Natural killer cell treated with Interleukin-12 subunit alpha and Interleukin-12 subunit beta and Interleukin-15 and Interleukin-18, amount 100 ng/mL, for 72 hours (primary cell): Measurements from ENCODE around the gene FBXO24. TPM values are rescaled to one million over a fixed set of nuclear protein-coding genes. Genes with fewer than 3 reads are reported as not detected.
"Not testable (repeated sequence)": the region's sequence is repeated elsewhere in the genome, so short reads cannot be mapped to it uniquely, and the experiment has no call there.

ENCODE experiments used
- ATAC-seq, 2 donors: fragments of 150-1000 bp; cut with Tn5 transposase in 1 of 2; sonication (Bioruptor Pico), chemical (Tn5 transposase) in 1 of 2; 2 replicates each; pipeline ENCODE4 v1.10.0; 2021
- DNase-seq: peaks from one replicate; pipeline ENCODE4 v3.0.0; 2022; ENCODE audit warnings: low spot score
- H3K27ac Mint-ChIP-seq, 2 donors: 1 replicate in 1 of 2; 2 replicates in 1 of 2; pipeline ENCODE4 v1.8.0; 2022; ENCODE audit warnings: mixed read lengths in 2 of 2, mild to moderate bottlenecking in 1 of 2, moderate library complexity in 1 of 2
- H3K27me3 Mint-ChIP-seq, 2 donors: 1 replicate in 1 of 2; 2 replicates in 1 of 2; pipeline ENCODE4 v1.8.0; 2022; ENCODE audit warnings: mixed read lengths in 2 of 2
- H3K36me3 Mint-ChIP-seq: one replicate; pipeline ENCODE4 v1.8.0; 2022; ENCODE audit warnings: mixed read lengths
- H3K4me1 Mint-ChIP-seq, 2 donors: 1 replicate in 1 of 2; 2 replicates in 1 of 2; pipeline ENCODE4 v1.8.0; 2022; ENCODE audit warnings: low read depth in 2 of 2, mixed read lengths in 2 of 2, mild to moderate bottlenecking in 1 of 2
- H3K4me3 Mint-ChIP-seq: one replicate; pipeline ENCODE4 v1.8.0; 2022; ENCODE audit warnings: mixed read lengths
- H3K9me3 Mint-ChIP-seq: 2 replicates; pipeline ENCODE4 v1.8.0; 2022; ENCODE audit warnings: mixed read lengths
- total RNA-seq, 2 donors: library from RNA; stranded (reverse); gene quantifications; one replicate each; pipeline ENCODE4 v1.2.3, GENCODE V29; 2022

FBXO24 gene
- total RNA-seq, 2 donors from 2014 or later = 0.21 TPM; not detected in 1

GRCh38 chr7:100563809-100564400, 22.2 kb upstream of the FBXO24 start:
- Mint-ChIP-seq H3K4me3 (no peak overlapping the region), H3K4me1 (peaks cover 10 to 12% of the 10 kb centered on the region in 2 donors), H3K9me3 (no peaks in the 10 kb centered on the region), H3K27ac (peak overlapping the region in 1 of 2 donors; percentile 70), H3K27me3 (no peaks in the 10 kb centered on the region), H3K36me3 (no peaks in the 10 kb centered on the region)
- peak; percentile 84 for DNase-seq
- ATAC-seq = peak; percentile 65 to 77

GRCh38 chr7:100564405-100564804, 21.7 kb upstream of the FBXO24 start:
- not testable (repeated sequence) for H3K36me3 Mint-ChIP-seq, H3K27me3 Mint-ChIP-seq, ATAC-seq, H3K9me3 Mint-ChIP-seq, H3K4me3 Mint-ChIP-seq, DNase-seq
- Mint-ChIP-seq H3K4me1 (peaks cover 15 to 16% of the 10 kb centered on the region in 2 donors), H3K27ac (peak overlapping the region in 1 of 2 donors; percentile 70)

- no peaks in the 10 kb centered on the region for H3K27me3 Mint-ChIP-seq
- H3K4me3 Mint-ChIP-seq = no peak overlapping the region
- H3K36me3 Mint-ChIP-seq = no peaks in the 10 kb centered on the region
- peaks cover 16 to 17% of the 10 kb centered on the region in 2 donors for H3K4me1 Mint-ChIP-seq
- DNase-seq (no peak), ATAC-seq (no peak)
- no peaks in the 10 kb centered on the region for H3K9me3 Mint-ChIP-seq
- no peak overlapping the region for H3K27ac Mint-ChIP-seq
Measured at GRCh38 chr7:100565133-100565571, 21.0 kb upstream of the FBXO24 start.

DNA sequence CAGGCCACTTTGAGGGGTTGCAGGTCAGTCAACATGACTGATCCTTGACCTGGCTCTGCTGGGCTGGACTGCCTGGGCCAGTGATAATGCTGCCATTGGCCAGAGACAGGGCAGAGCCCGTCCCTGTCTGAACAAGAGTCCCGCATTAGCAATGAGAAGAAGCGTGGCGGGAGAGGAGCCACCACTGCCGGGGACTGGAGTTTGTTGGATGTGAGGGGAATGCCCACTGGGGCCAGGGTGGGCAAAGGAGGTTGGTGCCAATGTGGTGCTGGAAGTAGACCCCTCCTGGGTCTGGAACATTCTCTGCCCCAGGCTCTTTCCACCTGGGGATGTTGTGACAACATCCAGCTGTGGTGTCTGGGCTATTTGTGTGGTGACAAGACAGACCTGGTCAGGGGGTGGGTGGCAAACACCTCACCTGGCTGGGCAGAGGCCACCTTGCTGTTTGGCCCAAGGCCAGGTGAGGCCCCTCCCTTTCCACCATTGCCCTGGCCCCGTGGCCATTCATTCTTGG, 20.1 kb upstream of the FBXO24 start:
- DNase-seq (peak; percentile 52), ATAC-seq (no peak)
- Mint-ChIP-seq H3K4me1 (peaks cover 16 to 17% of the 10 kb centered on the region in 2 donors), H3K9me3 (no peaks in the 10 kb centered on the region), H3K27me3 (no peaks in the 10 kb centered on the region), H3K36me3 (no peaks in the 10 kb centered on the region), H3K4me3 (no peak overlapping the region), H3K27ac (no peak overlapping the region)

DNA sequence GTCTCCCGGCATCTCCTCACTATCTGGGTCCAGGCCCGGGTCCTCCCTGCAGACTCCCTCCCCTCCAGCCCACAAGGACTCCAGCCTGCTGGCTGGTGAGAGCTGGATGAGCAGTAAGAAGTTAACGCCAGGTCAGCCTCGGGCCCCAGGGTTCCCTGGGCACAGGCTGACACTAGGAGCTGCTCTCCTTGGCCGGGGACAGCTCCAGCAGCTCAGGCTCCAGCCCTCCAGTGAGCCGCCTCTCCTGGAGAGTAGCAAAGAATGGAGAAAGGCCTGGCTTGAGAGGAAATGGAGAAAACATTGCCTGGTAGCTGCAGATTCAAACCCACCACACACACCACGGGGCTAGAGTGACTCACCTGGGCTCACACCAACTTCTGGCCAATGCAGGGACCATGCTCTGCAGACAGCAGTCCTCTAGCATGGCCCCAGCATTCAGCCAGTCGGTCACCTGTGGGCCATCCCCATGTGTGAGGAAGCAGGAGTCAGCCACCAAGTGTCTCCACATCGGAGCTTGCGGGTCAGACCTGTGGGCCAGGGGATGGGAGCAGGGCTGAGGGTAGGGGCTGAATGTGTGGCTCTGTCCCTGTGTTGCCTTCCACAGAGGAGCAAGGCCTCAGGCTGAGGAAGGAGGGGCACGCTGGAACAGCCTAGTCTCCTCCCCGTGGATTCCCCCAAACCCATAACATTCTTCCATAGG, 18.9 kb upstream of the FBXO24 start:
- H3K4me3 Mint-ChIP-seq = no peak overlapping the region
- peak; percentile 28 for DNase-seq
- no peak overlapping the region for H3K27ac Mint-ChIP-seq
- no peaks in the 10 kb centered on the region for H3K36me3 Mint-ChIP-seq
- ATAC-seq = peak in 1 of 2 donors; percentile 3
- no peaks in the 10 kb centered on the region for H3K9me3 Mint-ChIP-seq
- no peaks in the 10 kb centered on the region for H3K27me3 Mint-ChIP-seq
- H3K4me1 Mint-ChIP-seq = peaks cover 16 to 17% of the 10 kb centered on the region in 2 donors

DNA sequence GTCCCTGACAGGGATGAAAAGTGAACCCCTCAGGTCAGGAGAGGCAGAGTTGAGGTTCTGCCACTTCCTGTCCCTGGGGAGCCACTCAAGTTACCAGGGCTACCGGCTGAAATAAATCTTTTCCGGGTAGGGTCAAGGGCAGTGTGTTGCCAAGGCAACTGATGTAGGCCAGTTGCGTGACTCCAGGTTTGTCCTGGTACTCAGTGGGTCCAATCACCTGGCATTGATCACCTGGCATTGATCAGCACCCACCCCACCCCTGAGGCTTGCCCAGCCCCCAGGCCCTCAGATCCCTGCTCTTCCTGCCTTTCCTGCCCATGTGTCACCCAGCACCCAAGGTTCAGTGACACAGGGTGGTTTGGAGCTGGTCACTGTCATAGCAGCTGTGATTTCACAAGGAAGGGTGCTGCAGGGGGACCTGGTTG, 18.4 kb upstream of the FBXO24 start:
- DNase-seq (peak; percentile 50), ATAC-seq (no peak)
- H3K27me3 Mint-ChIP-seq = no peaks in the 10 kb centered on the region
- no peaks in the 10 kb centered on the region for H3K9me3 Mint-ChIP-seq
- H3K27ac Mint-ChIP-seq = no peak overlapping the region
- H3K36me3 Mint-ChIP-seq = no peaks in the 10 kb centered on the region
- H3K4me1 Mint-ChIP-seq = peaks cover 16 to 17% of the 10 kb centered on the region in 2 donors
- H3K4me3 Mint-ChIP-seq = no peak overlapping the region

- Mint-ChIP-seq H3K4me1 (peaks cover 16 to 17% of the 10 kb centered on the region in 2 donors), H3K27me3 (no peaks in the 10 kb centered on the region), H3K9me3 (no peaks in the 10 kb centered on the region), H3K27ac (peak overlapping the region; percentile 36 to 56), H3K36me3 (no peaks in the 10 kb centered on the region), H3K4me3 (no peak overlapping the region)
- DNase-seq (peak; percentile 53), ATAC-seq (no peak)
Measured at GRCh38 chr7:100568176-100568895, 17.8 kb upstream of the FBXO24 start.

GRCh38 chr7:100568896-100569844, 17.0 kb upstream of the FBXO24 start:
- peak overlapping the region; percentile 36 to 56 for H3K27ac Mint-ChIP-seq
- peak; percentile 34 to 52 for ATAC-seq
- no peaks in the 10 kb centered on the region for H3K9me3 Mint-ChIP-seq
- DNase-seq = peak; percentile 71
- H3K36me3 Mint-ChIP-seq = no peaks in the 10 kb centered on the region
- no peaks in the 10 kb centered on the region for H3K27me3 Mint-ChIP-seq
- peaks cover 11 to 12% of the 10 kb centered on the region in 2 donors for H3K4me1 Mint-ChIP-seq
- H3K4me3 Mint-ChIP-seq = peak overlapping the region; percentile 22

DNA sequence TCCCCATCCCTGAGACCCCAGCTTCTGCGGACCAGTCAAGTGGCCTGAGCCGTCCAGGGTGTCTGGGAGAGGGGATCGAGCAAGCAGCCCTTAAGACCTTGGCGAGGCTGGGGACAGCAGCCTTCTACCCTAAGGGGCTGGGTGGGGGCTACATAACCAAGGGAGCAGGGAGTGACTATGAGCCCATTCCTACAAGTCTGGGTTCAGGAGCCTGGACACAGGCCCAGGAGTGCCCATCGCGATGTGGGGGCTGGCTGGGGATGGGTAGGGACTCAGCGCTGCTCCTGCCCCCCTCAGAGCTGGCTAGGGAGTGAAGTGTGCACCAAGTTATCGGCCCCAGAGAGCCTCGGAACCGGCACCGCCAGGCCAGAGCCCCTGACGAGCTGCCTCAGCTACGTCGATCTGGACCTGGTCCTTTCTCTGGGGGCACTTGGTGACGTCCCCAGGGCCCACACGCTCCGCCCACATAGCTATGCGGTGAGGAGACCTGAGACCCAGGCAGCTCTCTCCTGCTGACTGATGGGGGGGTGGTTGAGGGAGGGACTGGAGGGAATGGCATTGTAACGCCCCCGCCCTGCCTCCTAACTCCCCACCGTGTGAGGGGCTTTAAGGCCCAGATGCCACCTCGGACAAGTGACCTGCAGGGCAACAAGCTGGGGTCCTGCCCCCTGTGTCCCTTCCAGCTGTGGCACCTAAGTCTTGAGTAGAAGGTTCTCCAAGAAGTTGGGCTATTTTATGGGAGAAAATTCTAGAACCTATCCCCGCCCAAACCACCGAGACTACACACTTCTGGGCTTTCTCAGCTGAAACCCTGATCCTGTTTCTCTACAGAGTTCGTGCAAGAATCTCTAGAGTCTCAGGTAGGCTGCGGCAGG, 14.9 kb upstream of the FBXO24 start:
- H3K36me3 Mint-ChIP-seq = no peaks in the 10 kb centered on the region
- no peak overlapping the region for H3K4me3 Mint-ChIP-seq
- DNase-seq (peak; percentile 59), ATAC-seq (no peak)
- H3K9me3 Mint-ChIP-seq = no peaks in the 10 kb centered on the region
- H3K27me3 Mint-ChIP-seq = no peaks in the 10 kb centered on the region
- peaks cover 11 to 12% of the 10 kb centered on the region in 2 donors for H3K4me1 Mint-ChIP-seq
- no peak overlapping the region for H3K27ac Mint-ChIP-seq

- Mint-ChIP-seq H3K36me3 (no peaks in the 10 kb centered on the region), H3K27me3 (no peaks in the 10 kb centered on the region), H3K4me1 (peaks cover 11 to 12% of the 10 kb centered on the region in 2 donors), H3K9me3 (no peaks in the 10 kb centered on the region), H3K4me3 (no peak overlapping the region), H3K27ac (no peak overlapping the region)
- ATAC-seq (no peak), DNase-seq (no peak)
Measured at GRCh38 chr7:100571829-100572116, 14.4 kb upstream of the FBXO24 start.

GRCh38 chr7:100572281-100572948, 13.7 kb upstream of the FBXO24 start:
- Mint-ChIP-seq H3K36me3 (no peaks in the 10 kb centered on the region), H3K27ac (no peak overlapping the region), H3K27me3 (no peaks in the 10 kb centered on the region), H3K9me3 (no peaks in the 10 kb centered on the region), H3K4me1 (peaks cover 11 to 12% of the 10 kb centered on the region in 2 donors), H3K4me3 (no peak overlapping the region)
- no peak for ATAC-seq
- peak; percentile 51 for DNase-seq
